ENCODE data around the gene PPM1L.
"Not testable (repeated sequence)": the region's sequence is repeated elsewhere in the genome, so short reads cannot be mapped to it uniquely, and the experiment has no call there.

PPM1L gene

DNA sequence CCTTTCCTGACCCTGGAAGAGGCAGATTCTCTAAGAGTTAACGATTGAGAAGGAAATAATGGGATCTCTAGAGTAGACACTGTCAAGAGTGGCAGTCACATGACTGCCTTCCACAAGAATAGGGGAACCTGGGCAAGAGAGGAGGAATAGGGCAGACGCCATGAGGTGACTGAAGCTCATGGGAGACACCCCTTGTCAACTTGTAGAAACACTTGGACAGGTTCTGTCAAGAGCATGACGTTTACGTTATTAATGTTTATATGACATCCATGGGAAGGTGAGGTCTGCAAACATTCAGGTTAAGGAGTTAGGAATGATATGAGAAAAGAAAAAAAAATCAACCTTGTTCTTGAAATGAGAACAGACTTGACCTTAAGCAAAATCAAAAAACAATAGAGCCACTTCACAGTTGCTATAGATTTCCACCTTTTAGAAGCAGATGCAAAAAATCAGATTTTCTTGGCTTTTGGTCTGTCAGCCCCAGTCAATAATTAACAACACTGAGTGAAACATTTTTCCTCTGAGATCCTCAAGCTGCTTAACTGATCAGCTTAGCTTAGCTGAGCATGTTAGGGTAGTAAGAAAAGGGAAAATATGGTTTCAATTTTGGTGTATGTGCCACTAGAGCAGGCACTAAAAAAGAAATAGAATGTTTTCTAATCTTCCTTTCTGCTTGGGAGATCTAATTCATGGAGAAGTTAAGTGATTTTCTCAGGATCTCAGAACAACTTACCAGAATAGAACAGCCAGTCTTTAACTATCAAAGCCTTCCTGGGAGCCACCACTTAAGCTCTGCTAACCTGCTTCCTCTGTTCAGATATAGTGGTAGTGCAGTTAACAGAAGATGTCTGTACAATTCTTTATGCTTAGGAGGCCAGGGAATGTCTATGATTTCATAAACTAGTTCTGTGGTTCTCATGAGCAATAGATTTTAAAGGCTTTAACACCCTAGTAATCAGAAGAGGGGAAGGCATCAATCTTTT is 232.2 kb downstream of the PPM1L start:
- no peak for DNase-seq (ENCODE audit: low spot score)

DNA sequence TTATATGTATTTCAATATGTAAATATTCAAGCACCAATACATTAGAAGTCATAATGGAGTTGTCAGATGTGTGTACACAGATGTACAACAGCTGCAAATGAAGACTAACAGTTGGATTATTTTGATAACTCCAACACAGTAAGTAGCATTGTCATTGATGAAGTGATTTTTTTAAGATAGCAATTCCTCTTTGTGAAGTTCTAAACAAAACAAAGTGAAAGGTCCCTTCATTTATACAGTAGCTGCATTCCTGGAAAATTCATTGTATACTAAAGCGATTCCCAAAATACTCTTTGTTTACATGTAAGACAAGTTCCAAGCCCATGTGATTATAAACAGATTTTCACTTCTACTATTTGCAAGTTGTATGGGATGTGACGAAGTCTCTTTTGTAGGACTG is 234.4 kb downstream of the PPM1L start:
- no peak for DNase-seq (ENCODE audit: low spot score)

DNA sequence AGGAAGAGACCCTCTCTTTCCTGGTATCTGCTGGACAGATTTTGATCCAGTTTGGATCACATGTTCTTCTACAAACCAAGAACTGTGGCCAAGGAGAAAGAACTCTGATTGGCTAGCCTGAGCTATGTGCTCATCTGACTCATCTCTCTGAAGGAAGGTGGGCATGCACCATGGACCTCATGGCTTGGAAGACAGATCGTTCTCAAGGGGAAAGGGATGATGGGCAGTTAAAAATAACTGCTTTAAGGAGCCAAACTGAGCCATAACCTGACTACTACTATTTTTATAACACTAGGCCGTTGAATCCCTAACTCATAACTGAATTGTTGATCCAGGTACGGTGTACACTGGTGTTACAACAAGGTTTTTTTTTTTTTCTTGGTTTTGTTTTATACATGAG is 236.7 kb downstream of the PPM1L start:
- no peak for DNase-seq (ENCODE audit: low spot score)

DNA sequence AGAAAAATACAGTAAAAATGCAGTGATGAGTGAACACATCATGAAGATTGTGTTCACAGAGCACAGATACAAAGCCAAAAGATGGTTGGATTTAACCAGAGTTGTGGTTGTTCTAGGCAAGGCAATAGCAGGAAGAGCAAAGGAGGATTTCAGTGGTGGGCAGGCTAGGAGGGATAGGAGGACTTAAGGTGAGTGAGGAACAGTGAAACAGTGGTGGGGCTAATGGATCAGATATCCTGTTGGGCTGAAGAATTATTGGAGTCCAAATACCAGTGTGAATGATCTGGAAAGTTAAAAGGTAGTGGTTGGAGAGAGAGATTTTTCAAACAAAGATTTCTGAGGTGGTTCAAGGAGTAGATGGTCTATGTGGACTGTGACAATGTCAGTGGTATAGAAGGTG is 240.8 kb downstream of the PPM1L start:
- no peak for DNase-seq (ENCODE audit: low spot score)

DNA sequence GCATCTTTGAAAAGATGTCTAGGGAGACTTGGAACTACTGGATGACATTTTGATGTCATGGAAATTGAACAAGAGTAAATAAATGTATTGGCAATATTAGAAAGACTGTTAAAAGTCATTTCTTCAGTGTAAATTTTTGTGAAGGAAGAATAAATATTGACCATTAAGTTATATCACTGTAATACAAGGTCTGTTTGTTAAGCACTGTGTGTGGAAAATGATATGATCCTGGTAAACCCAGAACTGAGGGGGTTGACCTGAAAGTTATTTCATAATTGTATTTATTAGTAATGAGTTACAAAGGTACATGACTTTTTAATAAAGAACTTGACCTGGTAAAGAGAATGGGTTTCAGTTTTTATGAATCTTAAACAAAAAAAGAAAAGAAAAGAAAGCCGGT is 242.6 kb downstream of the PPM1L start:
- no peak for DNase-seq (ENCODE audit: low spot score)

DNA sequence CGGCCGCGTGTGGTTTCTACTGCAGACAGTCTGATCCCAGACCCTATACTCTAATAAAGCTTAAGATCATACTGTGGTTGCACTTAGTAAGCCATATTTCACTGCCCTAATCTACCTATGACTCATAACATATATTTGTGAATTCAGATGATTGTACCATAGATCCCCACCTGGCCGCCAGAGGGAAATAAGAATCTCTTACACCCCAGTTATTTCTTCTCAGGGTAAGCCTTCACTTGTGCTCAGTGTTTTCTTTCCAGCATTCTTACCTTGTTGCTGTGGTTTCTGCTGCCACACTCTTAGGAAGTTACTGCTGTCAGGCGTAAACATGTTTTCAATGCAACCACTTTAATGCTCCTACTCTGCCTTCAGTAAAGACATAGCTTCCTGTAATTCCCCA is 243.2 kb downstream of the PPM1L start:
- DNase-seq (ENCODE audit: low spot score): no peak

DNA sequence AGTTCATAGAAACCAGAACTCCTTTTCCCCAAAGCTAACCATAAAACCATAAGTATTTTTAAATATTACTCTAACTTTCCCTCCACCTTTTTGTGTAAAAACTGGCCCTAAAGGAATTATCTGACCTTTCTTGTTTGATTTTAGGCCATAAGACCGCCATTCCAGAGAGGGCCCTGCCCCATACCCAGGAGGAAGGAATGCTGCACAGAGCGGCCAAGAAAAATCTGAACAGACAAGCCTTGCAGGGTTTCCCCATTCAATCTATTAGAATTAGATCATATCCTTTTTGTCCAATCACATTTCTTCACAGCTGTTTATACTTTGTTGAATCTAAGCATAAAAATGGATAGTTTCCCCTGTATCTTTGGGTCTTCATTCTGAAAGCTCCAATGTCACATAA is 252.1 kb downstream of the PPM1L start:
- no peak for DNase-seq (ENCODE audit: low spot score)

DNA sequence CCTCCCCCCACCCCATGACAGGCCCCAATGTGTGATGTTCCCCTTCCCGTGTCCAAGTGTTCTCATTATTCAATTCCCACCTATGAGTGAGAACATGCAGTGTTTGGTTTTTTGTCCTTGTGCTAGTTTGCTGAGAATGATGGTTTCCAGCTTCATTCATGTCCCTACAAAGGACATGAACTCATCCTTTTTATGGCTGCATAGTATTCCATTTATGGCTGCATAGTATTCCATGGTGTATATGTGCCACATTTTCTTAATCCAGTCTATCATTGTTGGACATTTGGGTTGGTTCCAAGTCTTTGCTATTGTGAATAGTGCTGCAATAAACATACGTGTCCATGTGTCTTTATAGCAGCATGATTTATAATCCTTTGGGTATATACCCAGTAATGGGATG is 254.1 kb downstream of the PPM1L start:
- DNase-seq (ENCODE audit: low spot score): not testable (repeated sequence)

DNA sequence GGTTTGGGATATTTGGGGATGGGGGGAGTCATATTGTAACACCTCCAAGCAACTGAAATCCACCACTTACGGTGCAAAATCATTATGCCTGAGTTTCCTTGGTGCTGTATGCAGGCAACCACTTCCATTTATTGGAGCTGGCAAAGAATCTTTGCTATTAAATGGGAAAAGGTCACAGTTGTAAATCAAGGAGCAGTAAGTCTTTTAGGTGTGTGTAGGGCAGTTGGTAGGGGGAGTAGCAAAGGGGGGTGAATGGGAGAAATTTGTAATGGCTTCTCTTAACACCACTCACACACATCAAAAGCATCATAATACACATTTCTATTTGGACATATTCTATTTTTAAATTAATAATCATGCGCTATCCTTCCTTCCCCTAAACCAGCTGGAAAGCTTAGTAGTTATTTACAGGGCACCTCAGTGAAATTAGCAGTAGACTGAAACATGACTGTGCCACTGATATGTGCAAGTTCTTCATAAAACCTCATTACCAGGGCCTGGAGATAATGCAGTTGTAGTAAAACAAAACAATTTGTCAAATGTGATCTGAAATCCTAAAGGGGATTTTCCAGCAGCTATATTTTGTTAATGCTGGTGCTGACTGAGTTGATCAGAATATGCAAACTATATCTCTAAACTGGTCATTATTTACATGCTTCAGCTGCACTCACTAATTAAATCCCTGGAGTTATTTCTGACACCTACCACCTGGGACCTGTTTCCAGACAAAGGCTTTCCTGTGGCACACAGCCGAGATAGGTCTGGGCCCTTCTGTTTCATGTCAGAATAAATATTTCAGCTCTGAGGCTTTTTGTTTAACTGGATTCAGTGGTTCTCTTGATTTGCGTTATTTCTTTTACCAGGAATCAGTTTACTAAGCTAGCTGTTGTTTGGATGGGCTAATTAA is 259.1 kb downstream of the PPM1L start:
- DNase-seq (ENCODE audit: low spot score): no peak

DNA sequence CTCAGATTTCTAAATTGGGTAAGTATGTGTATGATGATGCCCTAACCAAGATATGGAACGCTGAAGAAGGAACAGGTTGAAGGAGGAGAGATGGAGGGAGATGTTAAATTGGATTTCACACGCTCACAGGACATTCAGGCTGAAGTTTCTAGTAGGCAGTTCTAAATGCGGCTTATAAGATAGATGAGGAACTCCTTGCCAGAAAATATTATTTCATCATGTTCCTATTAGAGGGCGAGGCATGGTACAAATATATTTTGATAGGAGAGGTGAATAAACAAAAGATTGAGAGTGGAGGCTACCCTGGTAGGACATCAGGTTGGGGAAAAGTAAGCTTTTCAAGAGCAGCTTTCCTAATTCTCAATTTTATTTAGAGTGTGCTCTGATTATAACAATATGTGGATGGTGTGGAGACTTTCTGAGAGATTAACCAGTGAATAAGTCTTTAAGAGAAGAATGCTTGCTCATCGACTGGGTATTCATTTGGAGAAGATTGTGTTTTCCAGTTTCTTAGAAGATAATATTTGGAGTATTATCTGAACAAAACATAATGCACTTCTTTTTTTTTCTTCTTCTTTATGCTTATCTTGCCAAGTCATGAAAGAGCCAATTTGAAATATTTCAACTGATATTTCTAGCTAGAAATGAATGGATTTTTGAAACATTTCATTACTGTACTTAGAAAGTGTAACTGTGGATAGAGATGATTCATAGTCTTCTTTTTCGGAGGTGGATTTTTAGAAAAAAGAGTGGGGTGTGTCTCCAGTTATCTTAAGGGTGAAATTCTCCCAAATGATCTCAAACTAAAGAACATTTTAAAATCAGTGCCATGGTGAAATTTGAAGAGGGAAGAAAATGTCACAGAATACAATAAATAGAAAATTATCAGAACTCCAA is 260.6 kb downstream of the PPM1L start:
- no peak for DNase-seq (ENCODE audit: low spot score)

DNA sequence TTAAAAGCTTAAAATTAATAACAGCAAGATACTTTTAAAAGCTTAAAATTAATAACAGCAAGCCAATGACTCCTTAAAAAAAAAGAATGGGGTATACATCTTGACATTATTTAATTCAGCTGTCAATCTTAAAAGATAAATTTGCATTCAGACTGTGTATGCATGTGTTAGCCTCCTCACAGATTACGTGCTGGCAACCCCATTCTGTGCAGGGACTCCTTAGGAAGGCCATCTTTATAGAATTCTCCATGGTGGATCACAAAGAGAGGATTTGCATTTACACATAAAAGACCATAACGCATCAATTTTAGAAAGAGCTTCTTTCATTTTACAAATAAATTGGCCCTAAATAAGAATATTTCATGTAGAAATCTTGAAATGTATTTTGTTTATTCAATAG is 261.9 kb downstream of the PPM1L start:
- DNase-seq (ENCODE audit: low spot score): no peak

DNA sequence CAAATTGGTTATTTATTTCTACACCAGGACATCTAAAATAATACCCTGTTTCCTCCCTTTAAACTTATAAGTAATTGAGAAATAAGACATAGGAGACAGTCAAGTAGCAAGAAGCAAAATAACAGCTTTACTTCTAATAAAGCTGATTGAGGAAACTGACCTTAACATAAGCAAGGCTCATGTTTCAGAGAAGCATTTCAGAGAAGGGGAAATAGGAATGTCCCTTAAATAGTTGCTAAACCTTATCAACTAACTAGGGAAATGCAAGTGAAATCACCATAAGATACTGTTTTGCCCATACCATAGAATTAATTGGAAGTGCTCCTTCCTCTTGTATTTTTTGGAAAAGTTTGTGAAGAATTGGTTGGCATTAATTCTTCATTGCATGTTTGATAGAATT is 264.2 kb downstream of the PPM1L start:
- no peak for DNase-seq (ENCODE audit: low spot score)

DNA sequence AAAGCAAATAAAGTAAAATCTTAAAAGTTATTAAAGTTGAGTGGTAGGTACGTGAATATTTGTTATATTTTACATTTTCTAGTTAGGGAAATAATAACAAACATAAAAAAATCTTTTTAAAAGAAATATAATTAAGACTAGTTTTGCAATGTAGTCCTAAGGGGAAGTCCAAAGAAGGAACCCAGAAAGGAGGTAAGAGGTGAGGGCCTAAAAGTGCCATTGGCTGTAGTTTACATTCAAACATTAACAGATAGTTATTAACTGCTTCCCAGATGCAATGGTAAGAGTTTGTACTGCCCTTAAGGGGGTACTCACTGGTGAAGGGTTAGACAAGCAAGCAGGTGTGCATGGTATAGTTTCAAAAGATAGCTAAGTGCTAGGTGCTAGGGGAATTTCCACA is 269.9 kb downstream of the PPM1L start:
- DNase-seq (ENCODE audit: low spot score): no peak

DNA sequence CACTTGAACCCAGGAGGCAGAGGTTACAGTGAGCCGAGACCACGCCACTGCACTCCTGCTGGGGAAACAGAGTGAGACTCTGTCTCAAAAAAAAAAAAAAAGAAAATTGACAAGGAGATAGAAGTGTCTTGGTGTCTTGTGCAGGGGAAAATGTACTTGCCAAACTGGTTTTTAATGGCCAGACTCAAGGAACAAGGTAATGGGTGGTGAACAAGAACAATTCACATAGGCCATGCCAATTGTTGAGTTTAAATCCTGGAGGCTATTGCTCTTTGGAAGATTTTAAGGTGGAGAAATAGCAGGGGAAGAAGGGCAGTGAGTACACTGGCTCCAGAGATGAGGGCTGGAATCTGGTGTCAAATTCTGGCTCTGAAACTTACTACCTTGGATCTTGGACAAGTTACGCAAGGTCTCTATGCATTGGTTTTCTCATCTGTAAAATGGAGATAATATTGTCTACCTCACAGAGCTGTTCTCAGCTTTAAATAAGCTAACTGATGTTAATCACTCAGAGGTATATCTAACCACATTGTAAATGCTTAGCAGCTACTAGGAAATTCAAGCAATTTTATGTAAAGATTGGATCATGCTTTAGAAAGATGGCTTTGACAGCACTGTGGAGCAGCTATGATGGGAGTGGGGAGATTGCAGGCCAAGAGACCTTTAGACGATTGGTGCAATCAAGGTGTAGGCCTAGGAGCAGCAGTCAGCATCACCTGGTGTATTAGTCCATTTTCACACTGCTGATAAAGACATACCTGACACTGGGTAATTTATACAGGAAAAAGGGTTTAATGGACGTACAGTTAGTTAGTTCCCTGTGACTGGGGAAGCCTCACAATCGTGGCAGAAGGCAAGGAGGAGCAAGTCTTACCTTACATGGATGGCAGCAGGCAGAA is 270.8 kb downstream of the PPM1L start:
- no peak for DNase-seq (ENCODE audit: low spot score)

DNA sequence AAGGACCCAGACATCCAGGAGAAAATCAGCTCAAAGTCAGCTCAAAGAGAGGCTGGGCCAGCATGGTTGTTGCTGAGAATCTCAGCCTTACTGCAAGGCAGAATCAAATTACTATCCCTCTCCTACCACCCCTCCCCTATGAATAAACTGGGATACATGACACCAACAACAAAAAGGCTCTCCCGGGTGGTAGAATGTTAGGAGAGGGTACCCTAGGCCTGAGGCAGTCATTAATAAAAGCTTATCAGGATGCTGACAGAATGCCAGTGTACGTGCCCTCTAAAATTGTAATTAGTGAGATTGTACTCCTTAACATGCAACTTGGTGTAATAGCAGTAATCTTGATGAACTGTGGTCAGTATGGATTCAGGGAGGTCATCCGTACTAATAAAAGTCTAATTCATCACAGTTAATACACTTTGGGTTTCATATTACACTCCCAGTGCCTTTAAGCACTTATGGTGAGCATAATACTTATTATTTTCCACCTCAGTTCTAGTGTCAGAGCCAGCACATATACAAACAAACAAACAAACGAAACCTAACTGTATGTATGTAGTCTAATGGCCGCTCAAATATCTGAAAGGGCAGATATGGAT is 272.6 kb downstream of the PPM1L start:
- DNase-seq (ENCODE audit: low spot score): no peak

DNA sequence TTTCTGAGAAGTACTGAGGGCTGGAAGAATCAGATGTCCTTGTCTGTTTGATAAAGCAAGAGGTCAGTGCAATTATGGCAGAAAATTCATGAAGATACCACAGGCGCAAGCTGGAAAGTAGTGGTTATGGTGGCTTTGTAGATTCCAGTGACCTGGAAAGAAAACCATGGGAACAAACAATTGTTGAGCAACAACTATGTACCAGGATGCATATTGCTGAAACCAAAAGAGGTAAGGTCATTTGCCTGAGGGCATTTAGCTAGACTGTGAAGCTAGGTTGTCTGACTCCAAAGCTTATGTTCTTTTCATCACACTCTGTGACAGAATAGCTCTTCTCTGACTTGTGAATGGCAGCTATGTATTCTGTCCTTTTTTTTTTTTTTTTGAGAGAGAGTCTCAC is 275.1 kb downstream of the PPM1L start:
- DNase-seq (ENCODE audit: low spot score): no peak

DNA sequence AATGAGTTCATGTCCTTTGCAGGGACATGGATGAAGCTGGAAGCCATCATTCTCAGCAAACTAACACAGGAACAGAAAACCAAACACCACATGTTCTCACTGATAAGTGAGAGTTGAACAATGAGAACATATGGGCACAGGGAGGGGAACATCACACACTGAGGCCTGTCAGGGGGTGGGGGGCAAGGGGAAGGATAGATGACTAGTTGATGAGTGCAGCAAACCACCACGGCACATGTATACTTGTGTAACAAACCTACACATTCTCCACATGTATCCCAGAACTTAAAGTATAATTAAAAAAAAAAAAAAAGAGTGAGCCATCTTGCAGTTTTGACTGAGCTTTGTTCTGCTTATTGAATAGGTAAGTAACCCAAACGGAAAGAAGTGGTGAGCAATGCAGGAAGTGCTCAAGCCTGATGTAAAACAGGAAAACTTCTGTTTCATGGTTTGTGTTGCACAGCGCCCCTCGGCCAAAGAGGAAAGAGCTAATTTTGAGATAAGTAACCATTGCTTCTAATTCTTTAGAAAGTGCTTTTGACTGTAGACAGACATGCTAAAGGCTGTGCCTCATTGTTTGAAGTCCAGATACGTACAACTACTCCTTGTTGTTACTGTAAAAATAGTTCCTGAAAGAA is 279.0 kb downstream of the PPM1L start:
- not testable (repeated sequence) for DNase-seq (ENCODE audit: low spot score)

DNA sequence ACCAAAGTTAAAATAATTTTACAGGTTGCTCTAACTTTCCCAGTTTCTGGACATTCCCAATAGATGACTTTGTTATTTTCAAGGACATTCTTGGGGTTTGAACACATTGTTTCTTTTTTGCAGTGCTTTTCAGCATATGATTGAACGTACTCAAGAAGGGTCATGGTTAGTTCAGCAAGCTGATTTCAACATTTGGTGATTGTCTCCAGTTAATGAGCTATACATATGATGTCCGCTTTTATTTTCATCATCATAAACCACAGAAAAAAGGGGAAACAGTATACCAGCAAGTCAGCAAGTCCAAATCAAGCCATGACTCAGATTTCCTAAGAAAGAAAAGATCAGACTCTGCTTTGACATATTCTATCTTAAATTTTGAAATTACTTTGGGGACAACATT is 279.7 kb downstream of the PPM1L start:
- DNase-seq (ENCODE audit: low spot score): no peak

DNA sequence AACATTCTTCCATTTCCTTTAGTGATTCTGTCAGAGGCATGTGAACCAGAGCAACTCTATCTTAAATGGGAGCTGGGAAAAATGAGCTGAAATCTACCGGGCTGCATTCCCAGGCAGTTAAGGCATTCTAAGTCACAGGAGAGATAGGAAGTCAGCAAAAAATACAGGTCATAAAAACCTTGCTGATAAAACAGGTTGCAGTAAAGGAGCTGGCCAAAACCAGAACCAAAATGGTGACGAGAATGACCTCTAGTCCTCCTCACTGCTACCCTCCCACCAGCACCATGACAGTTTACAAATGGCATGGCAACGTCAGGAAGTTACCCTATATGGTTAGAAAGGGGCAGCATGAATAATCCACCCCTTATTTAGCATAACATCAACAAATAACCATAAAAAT is 282.7 kb downstream of the PPM1L start:
- DNase-seq (ENCODE audit: low spot score): no peak

DNA sequence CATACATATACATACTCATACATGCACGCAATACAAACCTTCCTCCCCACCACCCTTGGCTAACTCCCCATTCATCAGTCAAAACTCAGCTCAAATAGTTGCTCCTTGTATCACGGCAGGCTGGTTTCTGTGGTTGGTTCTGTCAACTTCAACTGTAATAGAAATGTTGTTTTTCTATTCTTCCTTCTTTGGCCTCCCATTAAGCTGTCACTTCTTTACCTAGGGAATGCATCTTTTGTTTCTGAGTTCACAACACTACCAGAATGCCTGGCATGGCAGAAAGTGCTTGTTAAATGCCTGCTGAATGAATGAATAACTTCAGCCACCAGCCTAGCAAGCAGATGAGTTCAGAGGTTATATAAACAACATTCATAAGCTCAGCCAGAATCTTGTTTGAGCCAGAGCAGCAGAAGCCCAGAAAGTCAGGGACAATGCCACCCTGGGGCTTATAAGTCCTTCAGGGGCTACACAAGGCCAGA is 286.0 kb downstream of the PPM1L start:
- no peak for DNase-seq (ENCODE audit: low spot score)

All from GM03348 (cell line).